GM21515 (cell line): ENCODE results near the gene OSBPL1A.
"Not testable (repeated sequence)": the region's sequence is repeated elsewhere in the genome, so short reads cannot be mapped to it uniquely, and the experiment has no call there.

ENCODE experiments used
- ATAC-seq: cut with Tn5 transposase; IDR thresholded peaks from one replicate; pipeline ENCODE4 v1.9.1; 2021; ENCODE audit not compliant: unreplicated experiment

Gene OSBPL1A

GRCh38 chr18:24398540-24398939, 916 bp upstream of the OSBPL1A start:
- no peak for ATAC-seq

- ATAC-seq = no peak
Observed at GRCh38 chr18:24397131-24397693, 412 bp downstream of the OSBPL1A start.

DNA sequence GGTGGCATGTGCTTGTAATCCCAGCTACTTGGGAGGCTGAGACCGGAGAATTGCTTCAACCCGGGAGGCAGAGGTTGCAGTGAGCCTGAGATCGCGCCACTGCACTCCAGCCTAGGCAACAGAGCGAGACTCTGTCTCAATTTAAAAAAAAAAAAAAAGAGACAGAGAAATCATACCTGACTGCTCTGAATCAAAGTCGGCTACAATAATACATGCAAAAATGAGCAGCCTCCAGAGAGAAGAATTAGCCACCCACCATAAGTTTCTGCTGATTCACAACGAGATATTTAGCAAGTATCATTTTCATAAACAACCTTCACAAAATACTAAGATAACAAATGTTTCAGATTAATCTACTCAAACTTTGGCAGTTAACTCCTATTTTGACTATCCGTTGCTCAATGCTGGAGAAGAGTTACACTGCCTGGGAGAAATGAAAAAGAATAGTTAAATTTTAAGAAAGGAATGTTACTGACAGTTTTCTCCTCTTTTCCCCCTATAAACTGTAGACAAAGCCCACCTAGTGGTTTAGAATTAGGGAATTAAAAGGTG, 1.5 kb downstream of the OSBPL1A start:
- no peak for ATAC-seq

- ATAC-seq = no peak
Observed at GRCh38 chr18:24395049-24395795, 2.4 kb downstream of the OSBPL1A start.

GRCh38 chr18:24388957-24389356, 8.7 kb downstream of the OSBPL1A start:
- ATAC-seq = no peak

DNA sequence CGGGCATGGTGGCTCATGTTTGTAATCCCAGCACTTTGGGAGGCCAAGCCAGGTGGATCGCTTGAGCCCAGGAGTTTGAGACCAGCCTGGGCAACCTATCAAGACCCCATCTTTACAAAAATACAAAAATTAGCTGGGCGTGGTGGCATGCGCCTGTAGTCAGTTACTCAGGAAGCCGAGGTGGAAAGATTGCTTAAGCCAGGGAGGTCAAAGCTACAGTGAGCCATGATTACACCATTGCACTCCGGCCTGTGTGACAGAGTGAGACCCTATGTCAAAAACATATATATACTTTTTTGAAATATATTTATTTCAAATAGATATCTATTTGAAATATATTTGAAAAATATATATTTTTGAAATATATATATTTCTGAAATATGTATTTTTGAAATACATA, 10.9 kb downstream of the OSBPL1A start:
- no peak for ATAC-seq

- no peak for ATAC-seq
Observed at GRCh38 chr18:24381126-24381525, 16.5 kb downstream of the OSBPL1A start.

- no peak for ATAC-seq
Observed at GRCh38 chr18:24380163-24380747, 17.4 kb downstream of the OSBPL1A start.

- no peak for ATAC-seq
Observed at GRCh38 chr18:24378598-24378997, 19.0 kb downstream of the OSBPL1A start.

DNA sequence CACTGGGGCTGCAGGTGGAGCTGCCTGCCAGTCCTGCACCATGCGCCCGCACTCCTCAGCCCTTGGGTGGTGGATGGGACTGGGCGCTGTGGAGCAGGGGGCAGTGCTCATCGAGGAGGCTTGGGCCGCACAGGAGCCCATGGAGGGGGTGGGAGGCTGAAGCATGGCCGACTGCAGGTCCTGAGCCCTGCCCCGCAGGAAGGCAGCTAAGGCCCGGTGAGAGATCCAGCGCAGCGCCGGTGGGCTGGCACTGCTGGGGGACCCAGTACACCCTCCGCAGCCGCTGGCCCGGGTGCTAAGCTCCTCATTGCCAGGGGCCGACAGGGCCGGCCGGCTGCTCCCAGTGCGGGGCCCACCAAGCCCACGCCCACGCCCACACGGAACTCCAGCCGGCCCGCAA, 21.1 kb downstream of the OSBPL1A start:
- ATAC-seq = not testable (repeated sequence)

GRCh38 chr18:24373328-24373727, 24.3 kb downstream of the OSBPL1A start:
- ATAC-seq = no peak

DNA sequence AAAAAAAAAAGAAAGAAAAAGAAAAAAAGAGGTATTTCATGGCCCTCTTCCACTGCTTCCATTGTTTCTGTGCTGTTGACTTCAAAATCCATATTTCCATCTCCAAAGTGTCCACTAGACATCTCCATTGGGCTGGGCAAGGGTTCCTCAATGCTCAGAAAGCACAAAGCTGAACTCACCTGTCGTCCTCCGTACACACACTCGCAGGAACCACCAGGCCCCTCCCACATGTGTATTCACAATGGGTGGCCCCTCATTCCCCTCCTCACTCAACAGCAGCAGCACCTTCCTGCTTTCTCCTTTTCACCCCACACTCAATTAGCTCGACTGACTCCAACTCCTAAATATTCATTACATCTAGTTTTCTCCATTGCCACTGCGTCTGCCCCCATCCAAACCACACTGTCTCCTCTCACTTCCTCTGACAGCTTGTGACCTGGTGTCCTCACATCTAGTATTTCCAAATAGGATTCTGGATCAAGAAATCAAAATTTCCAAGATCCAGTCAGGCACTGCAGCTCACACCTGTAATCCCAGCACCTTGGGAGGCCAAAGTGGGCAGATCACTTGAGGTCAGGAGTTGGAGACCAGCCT, 25.2 kb downstream of the OSBPL1A start:
- ATAC-seq = no peak

- ATAC-seq = no peak
Observed at GRCh38 chr18:24370120-24370519, 27.5 kb downstream of the OSBPL1A start.

GRCh38 chr18:24369426-24369825, 28.2 kb downstream of the OSBPL1A start:
- no peak for ATAC-seq

- no peak for ATAC-seq
Observed at GRCh38 chr18:24368749-24369148, 28.9 kb downstream of the OSBPL1A start.

DNA sequence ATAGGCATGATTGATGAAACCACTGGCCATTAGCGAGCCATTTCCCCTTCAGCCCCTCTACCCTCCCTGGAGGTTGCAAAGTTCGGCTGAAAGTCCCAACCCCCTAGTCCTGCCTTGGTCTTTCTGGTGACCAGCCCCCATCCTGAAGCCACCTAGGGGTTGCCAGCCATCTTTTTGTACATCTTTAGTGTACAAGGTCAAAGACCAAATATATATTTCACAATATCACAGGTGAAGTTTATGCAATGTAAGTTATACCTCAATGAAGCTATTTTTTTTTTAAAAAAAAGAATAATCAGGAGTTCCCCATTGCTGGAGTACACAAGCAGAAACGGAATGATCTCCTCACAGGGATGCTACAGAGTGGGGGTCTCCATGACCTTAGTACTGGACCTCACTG, 31.3 kb downstream of the OSBPL1A start:
- ATAC-seq = no peak

GRCh38 chr18:24364177-24364576, 33.4 kb downstream of the OSBPL1A start:
- ATAC-seq = no peak

DNA sequence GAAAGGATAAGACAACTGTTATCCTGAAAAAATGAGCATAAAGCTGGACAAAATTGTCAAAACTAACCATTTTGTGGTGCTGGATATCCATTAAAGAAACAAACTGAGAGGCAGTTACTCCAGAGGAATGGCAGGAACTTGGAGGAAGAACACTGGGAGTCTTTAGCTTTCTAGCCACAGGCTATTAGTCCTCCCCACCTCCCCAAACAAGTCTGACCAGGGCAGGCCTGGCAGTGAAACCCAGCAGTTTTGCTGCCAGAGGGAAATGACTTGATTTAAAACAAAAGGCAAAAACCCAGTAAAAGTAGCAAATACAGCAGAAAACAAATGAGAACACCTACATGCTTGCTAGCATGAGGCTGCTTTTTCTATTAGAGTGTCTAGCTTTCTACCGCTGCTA, 34.9 kb downstream of the OSBPL1A start:
- ATAC-seq = no peak

- not testable (repeated sequence) for ATAC-seq
Observed at GRCh38 chr18:24359787-24360530, 37.7 kb downstream of the OSBPL1A start.

GRCh38 chr18:24354278-24354677, 43.3 kb downstream of the OSBPL1A start:
- no peak for ATAC-seq

DNA sequence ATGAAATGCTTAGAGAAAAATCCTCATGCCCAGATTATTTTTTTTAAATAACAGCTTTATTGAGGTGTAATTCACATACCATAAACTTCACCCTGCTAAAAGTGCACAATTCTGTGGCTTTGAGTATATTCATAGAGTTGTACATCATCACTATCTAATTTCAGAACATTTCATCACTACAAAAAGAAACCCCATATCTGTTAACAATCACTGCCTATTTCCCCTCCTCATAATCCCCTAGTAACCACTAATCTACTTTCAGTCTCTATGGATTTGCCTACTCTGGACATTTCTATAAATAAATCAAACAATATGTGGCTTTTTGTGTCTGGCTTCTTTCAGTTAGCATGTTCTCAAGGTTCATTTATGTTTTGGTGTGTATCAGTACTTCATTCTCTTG, 51.4 kb downstream of the OSBPL1A start:
- ATAC-seq = no peak
